H9 (cell line): ENCODE measurements around the gene CMTM8. TPM values are rescaled to one million over a fixed set of nuclear protein-coding genes. Genes with fewer than 3 reads are reported as not detected.

Experiments used
- DNase-seq: peaks from one replicate; pipeline ENCODE4 v3.0.0-alpha.2; 2017
- H2AFZ ChIP-seq: one replicate; pipeline ENCODE4 v1.6.1; 2013; ENCODE audit warnings: mild to moderate bottlenecking, low read length, control low read depth, moderate library complexity
- H2AK5ac ChIP-seq: 2 replicates; pipeline ENCODE4 v1.6.1; 2013; ENCODE audit warnings: low read length, control low read depth, mixed read lengths; ENCODE audit not compliant: insufficient read length
- H2BK120ac ChIP-seq: one replicate; pipeline ENCODE4 v1.6.1; 2013; ENCODE audit warnings: low read depth, mild to moderate bottlenecking, low read length, control low read depth, inconsistent platforms; ENCODE audit not compliant: poor library complexity, severe bottlenecking
- H2BK12ac ChIP-seq: 2 replicates; pipeline ENCODE4 v1.6.1; 2013; ENCODE audit warnings: low read length, control low read depth, mixed read lengths, low read depth; ENCODE audit not compliant: insufficient read length
- H2BK15ac ChIP-seq: 2 replicates; pipeline ENCODE4 v1.6.1; 2013; ENCODE audit warnings: low read depth, low read length, control low read depth
- H2BK20ac ChIP-seq: one replicate; pipeline ENCODE4 v1.6.1; 2013; ENCODE audit warnings: low read depth, mild to moderate bottlenecking, low read length, control low read depth, inconsistent platforms; ENCODE audit not compliant: poor library complexity, severe bottlenecking
- H2BK5ac ChIP-seq: 2 replicates; pipeline ENCODE4 v1.6.1; 2013; ENCODE audit warnings: low read length, control low read depth, mixed read lengths; ENCODE audit not compliant: insufficient read length
- H3K14ac ChIP-seq: 2 replicates; pipeline ENCODE4 v1.6.1; 2013; ENCODE audit warnings: low read length, control low read depth; ENCODE audit not compliant: insufficient read depth
- H3K18ac ChIP-seq: 2 replicates; pipeline ENCODE4 v1.6.1; 2013; ENCODE audit warnings: low read depth, mild to moderate bottlenecking, mixed read lengths, low read length, control low read depth; ENCODE audit not compliant: insufficient read length
- H3K23ac ChIP-seq: 2 replicates; pipeline ENCODE4 v1.6.1; 2013; ENCODE audit warnings: low read length, control low read depth, mixed read lengths, low read depth; ENCODE audit not compliant: insufficient read length
- H3K23me2 ChIP-seq: 2 replicates; pipeline ENCODE4 v1.6.1; 2013; ENCODE audit warnings: low read depth, mild to moderate bottlenecking, mixed read lengths, low read length, control low read depth; ENCODE audit not compliant: insufficient read length, poor library complexity, severe bottlenecking
- H3K27ac ChIP-seq: 2 replicates; pipeline ENCODE4 v1.5.1; 2013; ENCODE audit warnings: low read length, control low read depth, mixed read lengths, low read depth; ENCODE audit not compliant: insufficient read length
- H3K27me3 ChIP-seq: 2 replicates; pipeline ENCODE4 v1.6.1; 2013; ENCODE audit warnings: low read length, control low read depth, inconsistent platforms; ENCODE audit not compliant: insufficient read depth
- H3K4ac ChIP-seq: 2 replicates; pipeline ENCODE4 v1.6.1; 2013; ENCODE audit warnings: low read depth, mild to moderate bottlenecking, control low read depth, inconsistent platforms, low read length, moderate library complexity
- H3K4me1 ChIP-seq: 2 replicates; pipeline ENCODE4 v1.6.1; 2013; ENCODE audit warnings: low read length, control low read depth, inconsistent platforms; ENCODE audit not compliant: insufficient read depth
- H3K4me2 ChIP-seq: 2 replicates; pipeline ENCODE4 v1.6.1; 2013; ENCODE audit warnings: low read length, control low read depth, mixed read lengths; ENCODE audit not compliant: insufficient read length, insufficient read depth
- H3K56ac ChIP-seq: 2 replicates; pipeline ENCODE4 v1.6.1; 2013; ENCODE audit warnings: low read depth, mild to moderate bottlenecking, mixed read lengths, low read length, control low read depth; ENCODE audit not compliant: insufficient read length
- H3K79me1 ChIP-seq: 2 replicates; pipeline ENCODE4 v1.6.1; 2013; ENCODE audit warnings: low read depth, mild to moderate bottlenecking, moderate library complexity, low read length, control low read depth, inconsistent platforms; ENCODE audit not compliant: insufficient read depth, poor library complexity, severe bottlenecking
- H3K79me2 ChIP-seq: 2 replicates; pipeline ENCODE4 v1.6.1; 2013; ENCODE audit warnings: low read length, control low read depth, inconsistent platforms; ENCODE audit not compliant: insufficient read depth
- H3K9ac ChIP-seq: 2 replicates; pipeline ENCODE4 v1.6.1; 2013; ENCODE audit warnings: low read length, control low read depth, mixed read lengths; ENCODE audit not compliant: insufficient read length; ENCODE audit errors: extremely low read depth
- H3K9me3 ChIP-seq: one replicate; pipeline ENCODE4 v1.6.1; 2013; ENCODE audit warnings: low read depth, low read length, inconsistent platforms; ENCODE audit not compliant: control insufficient read depth
- H3T11ph ChIP-seq: one replicate; pipeline ENCODE4 v1.6.1; 2013; ENCODE audit warnings: mild to moderate bottlenecking, low read length, control low read depth, inconsistent platforms
- H4K20me1 ChIP-seq: one replicate; pipeline ENCODE4 v1.6.1; 2013; ENCODE audit not compliant: control insufficient read depth, insufficient read length, insufficient read depth
- H4K5ac ChIP-seq: 2 replicates; pipeline ENCODE4 v1.6.1; 2013; ENCODE audit warnings: low read depth, mild to moderate bottlenecking, mixed read lengths, low read length, control low read depth; ENCODE audit not compliant: insufficient read length
- H4K8ac ChIP-seq: replicated peaks from 2 replicates; pipeline ENCODE4 v1.6.1; 2013; ENCODE audit warnings: low read length, control low read depth, mixed read lengths, low read depth; ENCODE audit not compliant: insufficient read length
- H4K91ac ChIP-seq: 2 replicates; pipeline ENCODE4 v1.6.1; 2013; ENCODE audit warnings: low read depth, mild to moderate bottlenecking, moderate library complexity, mixed read lengths, low read length, control low read depth; ENCODE audit not compliant: insufficient read length
- H3K27ac Mint-ChIP-seq, 3 experiments: 2 replicates in 2 of 3; 3 replicates in 1 of 3; pipeline ENCODE4 v1.8.0; 2020 to 2021; ENCODE audit warnings: mixed read lengths in 3 of 3, mild to moderate bottlenecking in 1 of 3, moderate library complexity in 1 of 3
- H3K27me3 Mint-ChIP-seq: 2 replicates; pipeline ENCODE4 v1.8.0; 2021; ENCODE audit warnings: low read depth, mild to moderate bottlenecking, moderate library complexity, mixed read lengths
- H3K36me3 Mint-ChIP-seq, 3 experiments: 2 replicates in 2 of 3; 3 replicates in 1 of 3; pipeline ENCODE4 v1.8.0; 2020 to 2021; ENCODE audit warnings: low read depth in 3 of 3, mixed read lengths in 3 of 3; ENCODE audit not compliant: insufficient read depth in 1 of 3
- H3K4me1 Mint-ChIP-seq, 2 experiments: 2 replicates each; pipeline ENCODE4 v1.8.0; 2020; ENCODE audit warnings: mixed read lengths in 2 of 2
- H3K4me3 Mint-ChIP-seq, 2 experiments: 2 replicates in 1 of 2; 3 replicates in 1 of 2; pipeline ENCODE4 v1.8.0; 2020 to 2021; ENCODE audit warnings: mild to moderate bottlenecking in 2 of 2, mixed read lengths in 2 of 2, moderate library complexity in 1 of 2
- H3K9me3 Mint-ChIP-seq, 2 experiments: 2 replicates in 1 of 2; 3 replicates in 1 of 2; pipeline ENCODE4 v1.8.0; 2020; ENCODE audit warnings: mild to moderate bottlenecking in 2 of 2, mixed read lengths in 2 of 2, moderate library complexity in 1 of 2
- CTCF ChIP-seq: fragments of 200-600 bp; sonication (generic); conservative IDR thresholded peaks from 3 replicates; pipeline ENCODE4 v1.8.0; 2021; ENCODE audit warnings: antibody characterized with exemption, mild to moderate bottlenecking
- WGBS: extraction: QIAGEN DNeasy Blood & Tissue Kit; methylation state at CpG from one replicate; pipeline ENCODE4 v1.1.7; 2013; ENCODE audit warnings: missing lambda C conversion rate, low lambda C conversion rate, mixed read lengths; ENCODE audit not compliant: insufficient read length; ENCODE audit errors: extremely low coverage; 5-methylcytosine and 5-hydroxymethylcytosine counted together
- total RNA-seq: library from RNA; stranded (reverse); gene quantifications from 2 replicates; pipeline ENCODE4 v1.2.1, GENCODE V29; 2021

CMTM8 gene
- total RNA-seq, 1 experiment from 2014 or later: 4.0 TPM

GRCh38 chr3:32282578-32283154, 44.2 kb downstream of the CMTM8 start:
- no peaks in the 10 kb centered on the region for H3K9me3 Mint-ChIP-seq
- H3K79me2 ChIP-seq: 0 out of 2 replicates have a peak, but pooled peaks cover 2% of the 10 kb centered on the region

More at GRCh38 chr3:32282578-32283154, 44.2 kb downstream of the CMTM8 start:
- H2AK5ac ChIP-seq: no peak overlapping the region
- Mint-ChIP-seq H3K36me3 (no peaks in the 10 kb centered on the region), H3K27me3 (no peaks in the 10 kb centered on the region), H3K27ac (no peak overlapping the region), H3K4me3 (no peak overlapping the region), H3K4me1 (peaks cover 5 to 7% of the 10 kb centered on the region in 2 experiments; a peak in 2 of 4 replicates)
- H2BK12ac ChIP-seq: no peak overlapping the region
- H3K9ac ChIP-seq: no peak overlapping the region
- H2BK120ac ChIP-seq: no peak overlapping the region
- no peaks in the 10 kb centered on the region for H3K9me3 ChIP-seq
- no peaks in the 10 kb centered on the region for H3K23me2 ChIP-seq
- no peak for DNase-seq
- no peak overlapping the region for H2BK15ac ChIP-seq
- no peaks in the 10 kb centered on the region for H4K20me1 ChIP-seq
- H4K5ac ChIP-seq: no peak overlapping the region
- no peak overlapping the region for H3K27ac ChIP-seq
- H2BK5ac ChIP-seq: no peak overlapping the region
- H3K4ac ChIP-seq: no peak overlapping the region
- no peak overlapping the region for H3K18ac ChIP-seq
- TF ChIP-seq CTCF: no peak
- no peak overlapping the region for H2BK20ac ChIP-seq
- H2AFZ ChIP-seq: no peak overlapping the region
- H4K8ac ChIP-seq: no peak overlapping the region
- no peaks in the 10 kb centered on the region for H3K79me1 ChIP-seq
- H3K27me3 ChIP-seq: no peaks in the 10 kb centered on the region
- no peak overlapping the region for H4K91ac ChIP-seq
- no peak overlapping the region for H3K14ac ChIP-seq
- no CpG with 5 or more reads among the region's 4 CpGs for WGBS
- H3K4me1 ChIP-seq: no peaks in the 10 kb centered on the region
- no peak overlapping the region for H3K4me2 ChIP-seq
- H3K56ac ChIP-seq: no peak overlapping the region
- no peak overlapping the region for H3K23ac ChIP-seq
- no peak overlapping the region for H3T11ph ChIP-seq
